Chondrocyte (in vitro differentiated cells): Measurements from ENCODE around the gene IRX5. TPM values are rescaled to one million over a fixed set of nuclear protein-coding genes. Genes with fewer than 3 reads are reported as not detected.

Experiments
- DNase-seq: peaks from one replicate; pipeline ENCODE4 v3.0.0; 2021; ENCODE audit warnings: mixed read lengths, low spot score
- H3K27ac Mint-ChIP-seq: one replicate; pipeline ENCODE4 v1.8.0; 2021; ENCODE audit warnings: mild to moderate bottlenecking, moderate library complexity, mixed read lengths; ENCODE audit not compliant: unreplicated experiment
- H3K27me3 Mint-ChIP-seq: 2 replicates; pipeline ENCODE4 v1.8.0; 2021; ENCODE audit warnings: low read depth, mixed read lengths
- H3K36me3 Mint-ChIP-seq: 2 replicates; pipeline ENCODE4 v1.8.0; 2021; ENCODE audit warnings: low read depth, mixed read lengths
- H3K4me1 Mint-ChIP-seq: 2 replicates; pipeline ENCODE4 v1.8.0; 2021; ENCODE audit warnings: low read depth, mild to moderate bottlenecking, mixed read lengths
- H3K4me3 Mint-ChIP-seq: one replicate; pipeline ENCODE4 v1.8.0; 2021; ENCODE audit warnings: mild to moderate bottlenecking, moderate library complexity, mixed read lengths; ENCODE audit not compliant: unreplicated experiment
- H3K9me3 Mint-ChIP-seq: 2 replicates; pipeline ENCODE4 v1.8.0; 2021; ENCODE audit warnings: low read depth, mixed read lengths
- total RNA-seq: library from RNA; stranded (reverse); gene quantifications from 3 replicates; pipeline ENCODE4 v1.2.1, GENCODE V29; 2021
- TF ChIP-seq, protein P1 (sequence below): fragments of 200-600 bp; sonication (generic); IDR thresholded peaks from 2 replicates; pipeline ENCODE4 v1.5.0; 2021; ENCODE audit warnings: antibody characterized with exemption, mild to moderate bottlenecking, moderate library complexity

IRX5 gene
- total RNA-seq, 1 donor from 2014 or later = 1.0 TPM

DNA sequence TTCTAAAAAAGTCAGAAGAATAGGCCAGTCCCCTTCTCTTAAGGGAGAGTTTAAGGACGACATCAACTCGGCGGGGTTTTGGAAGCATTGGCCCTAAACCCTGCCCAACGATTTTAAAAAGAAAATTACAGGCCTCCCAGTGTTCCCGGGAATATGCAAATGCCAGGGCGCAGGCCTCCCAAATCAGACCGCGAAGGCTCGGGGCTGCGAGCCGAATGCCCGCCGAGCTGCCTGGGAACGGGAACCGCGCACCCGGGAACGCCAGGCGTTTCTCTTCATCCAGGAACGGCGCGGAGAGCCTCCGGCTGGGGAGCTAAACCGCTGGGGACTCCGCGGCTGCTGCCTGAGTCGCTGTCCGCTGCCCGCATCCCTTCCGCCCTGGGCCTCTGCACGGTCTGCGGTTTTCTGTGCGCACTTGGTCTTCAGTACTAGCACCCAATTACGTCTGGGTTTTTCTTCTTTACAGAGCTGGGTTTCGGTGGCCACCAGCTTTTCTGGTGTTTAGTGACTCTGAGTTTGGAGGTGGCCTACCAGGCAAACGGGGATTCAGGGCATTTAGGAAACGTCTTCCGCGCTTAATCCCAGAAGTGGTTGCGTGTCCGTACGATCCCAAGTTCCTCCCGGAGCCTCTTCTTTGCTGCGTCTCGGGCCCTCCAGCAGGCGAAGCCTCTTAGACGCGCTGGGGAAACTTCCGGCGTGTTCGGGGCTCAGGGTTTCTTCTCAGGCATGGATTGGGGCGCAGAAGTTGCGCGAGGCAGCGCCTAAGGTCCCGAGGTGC, 5.7 kb downstream of the IRX5 start:
- no peak for DNase-seq
- H3K36me3 Mint-ChIP-seq = peaks cover 7% of the 10 kb centered on the region
- H3K27me3 Mint-ChIP-seq = peaks cover 83% of the 10 kb centered on the region
- peak overlapping the region; percentile 60 for H3K4me3 Mint-ChIP-seq
- H3K9me3 Mint-ChIP-seq = no peaks in the 10 kb centered on the region
- H3K27ac Mint-ChIP-seq = no peak overlapping the region
- peaks cover 31% of the 10 kb centered on the region for H3K4me1 Mint-ChIP-seq
- TF ChIP-seq, protein P1, sequence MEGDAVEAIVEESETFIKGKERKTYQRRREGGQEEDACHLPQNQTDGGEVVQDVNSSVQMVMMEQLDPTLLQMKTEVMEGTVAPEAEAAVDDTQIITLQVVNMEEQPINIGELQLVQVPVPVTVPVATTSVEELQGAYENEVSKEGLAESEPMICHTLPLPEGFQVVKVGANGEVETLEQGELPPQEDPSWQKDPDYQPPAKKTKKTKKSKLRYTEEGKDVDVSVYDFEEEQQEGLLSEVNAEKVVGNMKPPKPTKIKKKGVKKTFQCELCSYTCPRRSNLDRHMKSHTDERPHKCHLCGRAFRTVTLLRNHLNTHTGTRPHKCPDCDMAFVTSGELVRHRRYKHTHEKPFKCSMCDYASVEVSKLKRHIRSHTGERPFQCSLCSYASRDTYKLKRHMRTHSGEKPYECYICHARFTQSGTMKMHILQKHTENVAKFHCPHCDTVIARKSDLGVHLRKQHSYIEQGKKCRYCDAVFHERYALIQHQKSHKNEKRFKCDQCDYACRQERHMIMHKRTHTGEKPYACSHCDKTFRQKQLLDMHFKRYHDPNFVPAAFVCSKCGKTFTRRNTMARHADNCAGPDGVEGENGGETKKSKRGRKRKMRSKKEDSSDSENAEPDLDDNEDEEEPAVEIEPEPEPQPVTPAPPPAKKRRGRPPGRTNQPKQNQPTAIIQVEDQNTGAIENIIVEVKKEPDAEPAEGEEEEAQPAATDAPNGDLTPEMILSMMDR = no peak

DNA sequence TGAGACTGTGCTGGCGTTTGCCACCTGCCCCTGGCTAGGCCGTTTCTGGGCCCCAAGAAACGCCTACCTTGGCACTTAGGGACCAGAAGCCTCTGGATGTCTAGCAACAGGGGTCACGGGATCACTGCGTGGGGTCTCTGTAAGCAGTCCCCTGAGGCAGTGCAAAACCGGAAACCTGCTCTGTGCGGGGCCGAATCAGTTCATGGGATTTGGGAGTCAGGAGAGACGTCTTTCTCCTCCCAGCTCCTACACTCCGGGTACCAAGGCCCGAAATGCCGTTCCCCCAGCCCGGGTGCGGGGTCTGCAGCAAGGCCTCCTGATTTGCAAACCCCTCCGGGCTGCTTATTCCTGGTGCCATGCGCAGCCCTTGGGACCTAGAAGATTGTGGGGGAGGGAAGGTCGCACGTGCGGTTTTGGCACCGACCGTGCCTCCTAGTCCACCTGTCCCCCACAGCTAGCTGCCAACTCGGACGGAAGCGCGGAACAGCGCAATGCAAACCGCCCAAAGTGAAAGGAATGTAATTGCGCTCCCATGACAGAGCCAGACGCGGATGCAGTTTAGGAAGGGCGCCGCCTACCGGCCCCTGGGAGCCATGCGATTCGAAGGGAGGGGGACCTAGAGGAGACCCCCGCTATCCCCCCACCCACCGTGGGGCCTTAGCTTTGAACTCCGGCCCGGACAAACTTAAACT, 6.5 kb downstream of the IRX5 start:
- peaks cover 25% of the 10 kb centered on the region for H3K4me1 Mint-ChIP-seq
- peaks cover 7% of the 10 kb centered on the region for H3K36me3 Mint-ChIP-seq
- TF ChIP-seq, protein P1 = peak; percentile 82
- H3K27ac Mint-ChIP-seq = no peak overlapping the region
- no peaks in the 10 kb centered on the region for H3K9me3 Mint-ChIP-seq
- DNase-seq = peak; percentile 72
- peak overlapping the region; percentile 60 for H3K4me3 Mint-ChIP-seq
- peaks cover 83% of the 10 kb centered on the region for H3K27me3 Mint-ChIP-seq

DNA sequence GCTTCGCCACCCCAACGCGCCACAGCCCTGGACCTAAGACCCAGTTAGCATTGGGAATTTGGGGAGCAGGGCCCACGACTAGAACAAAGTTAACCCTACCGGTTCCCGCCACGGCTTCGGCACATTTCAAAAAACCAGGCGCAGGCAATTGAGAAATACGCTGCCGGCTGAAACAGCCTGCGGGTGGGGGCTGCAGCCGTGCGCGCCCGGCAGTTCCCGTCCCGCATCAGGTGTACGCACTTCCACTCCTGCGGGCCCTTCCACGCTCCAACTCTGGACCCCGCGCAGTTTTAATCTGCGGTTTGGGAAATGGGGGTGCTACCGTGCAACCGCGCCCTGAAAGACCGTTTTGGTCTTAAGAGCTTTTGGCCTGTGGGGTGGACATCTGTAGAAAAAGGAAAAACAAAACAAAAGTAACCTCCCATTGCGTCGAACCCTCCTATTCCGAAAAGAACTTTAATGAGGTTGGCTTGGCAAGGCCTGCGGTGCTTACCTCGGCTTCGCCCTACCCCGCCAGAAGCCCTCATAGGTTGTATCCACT, 7.1 kb downstream of the IRX5 start:
- peak; percentile 72 for DNase-seq
- H3K9me3 Mint-ChIP-seq = no peaks in the 10 kb centered on the region

DNA sequence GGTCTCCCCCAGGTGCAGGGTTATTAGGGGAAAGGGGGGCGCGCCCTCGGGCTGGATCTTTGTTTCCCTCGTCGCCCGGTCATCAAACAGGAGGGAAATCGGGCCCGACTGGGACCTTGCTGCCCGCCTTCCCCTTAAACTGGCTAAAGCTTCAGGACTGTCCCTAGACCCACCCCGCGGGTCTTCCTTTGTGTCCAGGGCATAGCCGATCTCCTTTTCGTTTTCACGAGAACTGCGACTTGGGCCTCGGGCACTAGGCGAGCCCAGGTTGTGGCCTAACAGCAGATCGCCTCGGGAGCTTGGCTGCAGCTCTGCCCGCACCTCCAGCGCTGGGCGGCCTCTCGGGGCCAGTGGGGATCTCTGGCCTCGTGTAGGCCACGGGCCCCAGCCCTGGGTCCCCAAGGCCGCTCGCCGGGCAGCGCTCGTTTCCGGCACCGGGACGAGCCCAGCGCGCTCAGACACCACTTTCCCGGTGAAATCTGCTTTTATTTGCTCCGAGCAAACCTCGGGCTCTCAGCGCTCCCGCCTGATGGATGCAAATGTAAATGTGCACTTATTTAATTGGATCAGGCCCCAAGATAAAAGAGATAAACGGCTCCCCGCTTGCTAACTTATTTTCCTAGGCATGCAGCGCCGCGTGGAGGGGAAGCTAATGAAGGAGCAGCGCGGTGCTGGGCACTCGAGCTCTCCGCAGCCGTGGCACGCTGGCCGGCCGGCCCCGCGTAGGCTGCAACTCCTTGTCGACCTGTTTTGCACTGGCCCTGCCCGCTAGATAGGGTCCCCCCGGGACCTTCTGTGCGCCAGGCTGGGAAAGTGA, 7.8 kb downstream of the IRX5 start:
- TF ChIP-seq, protein P1 = peak; percentile 42
- Mint-ChIP-seq H3K27ac (no peak overlapping the region), H3K4me3 (no peak overlapping the region), H3K4me1 (peaks cover 21% of the 10 kb centered on the region), H3K27me3 (peaks cover 87% of the 10 kb centered on the region), H3K9me3 (no peaks in the 10 kb centered on the region), H3K36me3 (peaks cover 4% of the 10 kb centered on the region)
- DNase-seq = peak; percentile 73

More for the DNA sequence above, 7.1 kb downstream of the IRX5 start:
- Mint-ChIP-seq H3K4me3 (peak overlapping the region; percentile 60), H3K27ac (no peak overlapping the region), H3K27me3 (peaks cover 83% of the 10 kb centered on the region), H3K36me3 (peaks cover 4% of the 10 kb centered on the region), H3K4me1 (peaks cover 21% of the 10 kb centered on the region)
- TF ChIP-seq, protein P1 = peak; percentile 63

DNA sequence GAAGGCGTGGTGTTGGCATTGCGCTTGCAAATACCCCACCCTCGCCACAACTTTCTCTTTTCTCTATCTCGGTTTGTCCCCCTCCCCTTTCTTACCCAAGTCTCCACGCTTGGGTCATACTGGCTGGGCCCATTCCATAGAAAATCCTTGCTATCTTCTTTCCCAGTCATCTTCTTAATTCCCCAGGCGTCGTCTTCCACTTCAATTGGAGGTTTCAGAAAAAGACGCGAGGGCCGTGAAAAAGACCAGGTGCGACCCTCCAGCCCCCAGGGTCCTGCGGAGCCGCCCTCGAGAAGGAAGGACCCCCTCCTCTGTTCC, 8.3 kb downstream of the IRX5 start:
- Mint-ChIP-seq H3K4me3 (no peak overlapping the region), H3K27ac (no peak overlapping the region), H3K36me3 (peaks cover 2% of the 10 kb centered on the region), H3K9me3 (no peaks in the 10 kb centered on the region), H3K27me3 (peaks cover 88% of the 10 kb centered on the region), H3K4me1 (peaks cover 21% of the 10 kb centered on the region)
- DNase-seq = peak; percentile 27
- TF ChIP-seq, protein P1 = no peak
